Astrocyte (in vitro differentiated cells and primary cell): ENCODE results near the gene TMEM132C. TPM values are rescaled to one million over a fixed set of nuclear protein-coding genes. Genes with fewer than 3 reads are reported as not detected.

Experiments
- DNase-seq: peaks from one replicate; pipeline ENCODE4 v3.0.0-alpha.2; 2010; ENCODE audit warnings: low read depth
- FAIRE-seq: peaks from 2 replicates; lab custom pipeline; 2011; peaks lifted over from hg19 to GRCh38; lab: Jason Lieb, UNC
- H2AFZ ChIP-seq: 2 replicates; pipeline ENCODE4 v1.6.0; 2012; ENCODE audit warnings: low read depth, low read length, inconsistent platforms
- H3K27ac ChIP-seq: 2 replicates; pipeline ENCODE4 v1.5.1; 2011; ENCODE audit warnings: low read depth, low read length, inconsistent platforms
- H3K27me3 ChIP-seq: 2 replicates; pipeline ENCODE4 v1.6.0; 2011; ENCODE audit warnings: low read length, inconsistent platforms; ENCODE audit not compliant: insufficient read depth
- H3K36me3 ChIP-seq: 2 replicates; pipeline ENCODE4 v1.5.1; 2011; ENCODE audit warnings: low read length, inconsistent platforms; ENCODE audit not compliant: insufficient read depth
- H3K4me1 ChIP-seq: 2 replicates; pipeline ENCODE4 v1.5.1; 2011; ENCODE audit warnings: low read length, inconsistent platforms; ENCODE audit not compliant: insufficient read depth
- H3K4me2 ChIP-seq: 2 replicates; pipeline ENCODE4 v1.6.0; 2012; ENCODE audit warnings: low read length, inconsistent platforms
- H3K4me3 ChIP-seq: 2 replicates; pipeline ENCODE4 v1.5.1; 2011; ENCODE audit warnings: low read depth, mild to moderate bottlenecking, low read length, inconsistent platforms; ENCODE audit not compliant: insufficient read depth
- H3K79me2 ChIP-seq: 2 replicates; pipeline ENCODE4 v1.6.0; 2012; ENCODE audit warnings: mild to moderate bottlenecking, low read length, inconsistent platforms; ENCODE audit not compliant: insufficient read depth
- H3K9ac ChIP-seq: 2 replicates; pipeline ENCODE4 v1.6.0; 2012; ENCODE audit warnings: mild to moderate bottlenecking, low read length, inconsistent platforms
- H3K9me3 ChIP-seq: 2 replicates; pipeline ENCODE4 v1.5.1; 2012; ENCODE audit warnings: low read depth, mild to moderate bottlenecking, low read length, inconsistent platforms; ENCODE audit not compliant: insufficient read depth
- H4K20me1 ChIP-seq: 2 replicates; pipeline ENCODE4 v1.6.0; 2012; ENCODE audit warnings: low read length, inconsistent platforms; ENCODE audit not compliant: insufficient read depth
- H3K27ac Mint-ChIP-seq: one replicate; pipeline ENCODE4 v1.8.0; 2021; ENCODE audit warnings: mild to moderate bottlenecking, mixed read lengths; ENCODE audit not compliant: unreplicated experiment
- H3K27me3 Mint-ChIP-seq: one replicate; pipeline ENCODE4 v1.8.0; 2021; ENCODE audit warnings: low read depth, mixed read lengths; ENCODE audit not compliant: unreplicated experiment
- H3K36me3 Mint-ChIP-seq: one replicate; pipeline ENCODE4 v1.8.0; 2021; ENCODE audit warnings: low read depth, mixed read lengths; ENCODE audit not compliant: unreplicated experiment
- H3K4me1 Mint-ChIP-seq: one replicate; pipeline ENCODE4 v1.8.0; 2021; ENCODE audit warnings: low read depth, mixed read lengths; ENCODE audit not compliant: unreplicated experiment
- H3K4me3 Mint-ChIP-seq: one replicate; pipeline ENCODE4 v1.8.0; 2021; ENCODE audit warnings: mild to moderate bottlenecking, moderate library complexity, mixed read lengths; ENCODE audit not compliant: unreplicated experiment
- H3K9me3 Mint-ChIP-seq: one replicate; pipeline ENCODE4 v1.8.0; 2021; ENCODE audit warnings: mild to moderate bottlenecking, mixed read lengths; ENCODE audit not compliant: unreplicated experiment
- EZH2 ChIP-seq: IDR thresholded peaks from 2 replicates; pipeline ENCODE4 v1.6.1; 2012; ENCODE audit warnings: mild to moderate bottlenecking, low read length, inconsistent platforms; ENCODE audit not compliant: insufficient read depth
- total RNA-seq: library from RNA; stranded (reverse); gene quantifications from 2 replicates; pipeline ENCODE4 v1.2.1, GENCODE V29; 2021
- TF ChIP-seq, protein P1 (sequence below): IDR thresholded peaks from 2 replicates; pipeline ENCODE4 v1.5.1; 2011; ENCODE audit warnings: low read depth, mild to moderate bottlenecking, inconsistent platforms, low read length, moderate library complexity; ENCODE audit not compliant: insufficient read depth

The TMEM132C gene
- total RNA-seq, 1 donor from 2014 or later: not detected

DNA sequence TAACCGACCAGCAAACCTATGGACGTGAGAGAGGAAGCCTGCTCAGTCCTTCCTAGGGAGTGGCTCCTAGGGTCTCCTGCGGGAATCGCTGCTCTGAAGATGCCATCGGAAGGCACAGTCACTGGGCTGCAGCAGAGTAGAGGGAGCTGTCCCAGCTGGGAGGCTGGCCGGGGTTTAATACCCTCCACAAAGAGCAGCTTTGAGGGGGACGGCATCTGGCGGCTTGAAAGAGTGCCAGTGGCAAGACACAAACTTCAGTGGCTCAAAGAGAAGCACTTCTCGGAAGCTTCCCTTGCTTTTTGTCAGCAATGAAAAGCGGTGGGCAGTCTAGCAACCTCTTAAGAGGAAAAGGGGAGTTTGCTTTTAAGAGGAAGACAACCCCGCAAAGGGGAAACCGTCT is 114.6 kb downstream of the TMEM132C start:
- Histone ChIP-seq H2AFZ (no peak overlapping the region), H3K9me3 (peaks cover 6% of the 10 kb centered on the region), H3K9ac (no peak overlapping the region), H3K27ac (no peak overlapping the region), H3K36me3 (no peaks in the 10 kb centered on the region), H3K79me2 (no peaks in the 10 kb centered on the region), H3K4me1 (no peaks in the 10 kb centered on the region), H3K4me3 (no peak overlapping the region), H4K20me1 (no peaks in the 10 kb centered on the region), H3K27me3 (no peaks in the 10 kb centered on the region), H3K4me2 (no peak overlapping the region)
- H3K4me3 Mint-ChIP-seq: no peak overlapping the region
- H3K9me3 Mint-ChIP-seq: peaks cover 19% of the 10 kb centered on the region
- DNase-seq (no peak), FAIRE-seq (no peak)
- H3K27me3 Mint-ChIP-seq: no peaks in the 10 kb centered on the region
- H3K27ac Mint-ChIP-seq: no peak overlapping the region
- no peaks in the 10 kb centered on the region for H3K4me1 Mint-ChIP-seq
- no peak for TF ChIP-seq EZH2
- TF ChIP-seq, protein P1, sequence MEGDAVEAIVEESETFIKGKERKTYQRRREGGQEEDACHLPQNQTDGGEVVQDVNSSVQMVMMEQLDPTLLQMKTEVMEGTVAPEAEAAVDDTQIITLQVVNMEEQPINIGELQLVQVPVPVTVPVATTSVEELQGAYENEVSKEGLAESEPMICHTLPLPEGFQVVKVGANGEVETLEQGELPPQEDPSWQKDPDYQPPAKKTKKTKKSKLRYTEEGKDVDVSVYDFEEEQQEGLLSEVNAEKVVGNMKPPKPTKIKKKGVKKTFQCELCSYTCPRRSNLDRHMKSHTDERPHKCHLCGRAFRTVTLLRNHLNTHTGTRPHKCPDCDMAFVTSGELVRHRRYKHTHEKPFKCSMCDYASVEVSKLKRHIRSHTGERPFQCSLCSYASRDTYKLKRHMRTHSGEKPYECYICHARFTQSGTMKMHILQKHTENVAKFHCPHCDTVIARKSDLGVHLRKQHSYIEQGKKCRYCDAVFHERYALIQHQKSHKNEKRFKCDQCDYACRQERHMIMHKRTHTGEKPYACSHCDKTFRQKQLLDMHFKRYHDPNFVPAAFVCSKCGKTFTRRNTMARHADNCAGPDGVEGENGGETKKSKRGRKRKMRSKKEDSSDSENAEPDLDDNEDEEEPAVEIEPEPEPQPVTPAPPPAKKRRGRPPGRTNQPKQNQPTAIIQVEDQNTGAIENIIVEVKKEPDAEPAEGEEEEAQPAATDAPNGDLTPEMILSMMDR: no peak
- no peaks in the 10 kb centered on the region for H3K36me3 Mint-ChIP-seq

DNA sequence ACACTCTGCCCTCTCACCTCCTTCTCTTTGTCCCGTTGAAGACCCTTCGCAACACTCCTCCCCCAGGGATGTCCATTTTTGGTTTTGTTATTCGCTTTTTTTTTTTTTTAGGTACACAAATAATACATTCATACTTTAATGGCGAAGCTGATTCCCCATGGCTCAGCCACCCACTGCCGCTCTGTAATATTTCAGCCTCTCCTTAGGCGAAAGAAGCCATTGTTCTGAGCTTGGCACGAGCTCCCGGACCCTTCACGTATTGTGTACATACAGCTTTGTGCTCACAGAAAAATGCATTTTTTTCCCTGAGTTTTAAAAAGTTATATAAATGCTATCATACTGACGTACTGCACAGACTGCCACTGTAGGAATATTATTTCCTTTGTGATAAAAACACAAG is 115.0 kb downstream of the TMEM132C start:
- FAIRE-seq (no peak), DNase-seq (no peak)
- Mint-ChIP-seq H3K36me3 (no peaks in the 10 kb centered on the region), H3K4me1 (no peaks in the 10 kb centered on the region), H3K27me3 (no peaks in the 10 kb centered on the region), H3K9me3 (peaks cover 21% of the 10 kb centered on the region), H3K27ac (no peak overlapping the region), H3K4me3 (no peak overlapping the region)
- Histone ChIP-seq H3K27me3 (no peaks in the 10 kb centered on the region), H3K9me3 (peaks cover 6% of the 10 kb centered on the region), H2AFZ (no peak overlapping the region), H4K20me1 (no peaks in the 10 kb centered on the region), H3K36me3 (no peaks in the 10 kb centered on the region), H3K9ac (no peak overlapping the region), H3K4me3 (no peak overlapping the region), H3K4me2 (no peak overlapping the region), H3K27ac (no peak overlapping the region), H3K79me2 (no peaks in the 10 kb centered on the region), H3K4me1 (no peaks in the 10 kb centered on the region)
- TF ChIP-seq EZH2: no peak
- TF ChIP-seq, protein P1: no peak

DNA sequence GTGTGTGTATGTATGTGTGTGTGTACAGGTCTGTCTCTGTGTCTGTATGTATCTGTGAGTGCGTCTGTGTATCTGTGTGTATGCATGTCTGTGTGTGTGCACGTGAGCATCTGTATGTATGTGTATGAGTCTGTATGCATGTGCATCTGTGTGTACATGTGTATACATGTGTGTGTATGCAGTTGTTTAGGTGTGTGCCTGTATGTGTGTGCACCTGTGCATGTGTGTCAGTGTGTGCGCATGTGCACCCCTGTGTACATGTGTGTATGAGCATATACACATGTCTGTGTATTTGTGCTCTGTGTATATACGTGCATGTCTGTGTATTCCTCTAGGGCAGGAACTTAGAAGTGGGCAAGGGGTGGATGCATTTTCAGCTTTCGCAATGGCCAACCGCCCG is 116.0 kb downstream of the TMEM132C start:
- Histone ChIP-seq H3K4me2 (no peak overlapping the region), H4K20me1 (no peaks in the 10 kb centered on the region), H3K27ac (no peak overlapping the region), H3K4me3 (no peak overlapping the region), H3K36me3 (no peaks in the 10 kb centered on the region), H2AFZ (no peak overlapping the region), H3K79me2 (no peaks in the 10 kb centered on the region), H3K9ac (no peak overlapping the region), H3K9me3 (peaks cover 6% of the 10 kb centered on the region), H3K27me3 (no peaks in the 10 kb centered on the region), H3K4me1 (no peaks in the 10 kb centered on the region)
- no peak overlapping the region for H3K4me3 Mint-ChIP-seq
- H3K9me3 Mint-ChIP-seq: peaks cover 14% of the 10 kb centered on the region
- H3K36me3 Mint-ChIP-seq: no peaks in the 10 kb centered on the region
- DNase-seq (no peak), FAIRE-seq (no peak)
- TF ChIP-seq EZH2: no peak
- TF ChIP-seq, protein P1: no peak
- H3K27ac Mint-ChIP-seq: no peak overlapping the region
- no peaks in the 10 kb centered on the region for H3K4me1 Mint-ChIP-seq
- H3K27me3 Mint-ChIP-seq: no peaks in the 10 kb centered on the region
